Neural cell (in vitro differentiated cells): ENCODE measurements around the gene LINC01488. TPM values are rescaled to one million over a fixed set of nuclear protein-coding genes. Genes with fewer than 3 reads are reported as not detected.

Experiments used
- H2AFZ ChIP-seq: fragments of 200-600, 300-800 bp; sonication (generic), shearing (Covaris generic); 2 replicates; pipeline ENCODE4 v1.6.0; 2014; ENCODE audit warnings: low read depth, mild to moderate bottlenecking, antibody characterized with exemption, low read length, moderate library complexity
- H3F3A ChIP-seq: fragments of 200-600 bp; shearing (Covaris generic); 2 replicates; pipeline ENCODE4 v1.6.1; 2016; ENCODE audit warnings: mild to moderate bottlenecking, moderate library complexity, mixed read lengths, antibody characterized with exemption, low read length; ENCODE audit not compliant: insufficient read depth, poor library complexity, severe bottlenecking
- H3K27ac ChIP-seq: fragments of 200-600, 300-800 bp; sonication (generic), shearing (Covaris generic); 2 replicates; pipeline ENCODE4 v1.5.1; 2014; ENCODE audit warnings: mild to moderate bottlenecking, low read length, moderate library complexity
- H3K27me3 ChIP-seq: fragments of 300-800, 200-600 bp; sonication (generic), shearing (Covaris generic); 2 replicates; pipeline ENCODE4 v1.6.0; 2014; ENCODE audit warnings: mild to moderate bottlenecking, low read depth, low read length, moderate library complexity; ENCODE audit not compliant: insufficient read depth
- H3K36me3 ChIP-seq: fragments of 300-800, 200-600 bp; sonication (generic), shearing (Covaris generic); 2 replicates; pipeline ENCODE4 v1.5.1; 2014; ENCODE audit warnings: mild to moderate bottlenecking, antibody characterized with exemption, low read length, moderate library complexity; ENCODE audit not compliant: insufficient read depth
- H3K4me2 ChIP-seq: fragments of 300-800, 200-600 bp; sonication (generic), shearing (Covaris generic); 2 replicates; pipeline ENCODE4 v1.6.0; 2014; ENCODE audit warnings: mild to moderate bottlenecking, low read length
- H3K4me3 ChIP-seq: fragments of 300-800, 200-600 bp; sonication (generic), shearing (Covaris generic); 2 replicates; pipeline ENCODE4 v1.5.1; 2014; ENCODE audit warnings: mild to moderate bottlenecking, low read length, moderate library complexity
- H3K79me2 ChIP-seq: fragments of 200-600 bp; shearing (Covaris generic); replicated peaks from 2 replicates; pipeline ENCODE4 v1.6.0; 2014; ENCODE audit warnings: mild to moderate bottlenecking, low read length, moderate library complexity; ENCODE audit not compliant: insufficient read depth
- H3K9ac ChIP-seq: fragments of 300-800, 200-600 bp; sonication (generic), shearing (Covaris generic); 2 replicates; pipeline ENCODE4 v1.6.1; 2016; ENCODE audit warnings: mild to moderate bottlenecking, low read length, mixed read lengths
- H3K9me2 ChIP-seq: fragments of 200-600 bp; shearing (Covaris generic); 2 replicates; pipeline ENCODE4 v1.6.1; 2016; ENCODE audit warnings: mild to moderate bottlenecking, low read length, mixed read lengths; ENCODE audit not compliant: insufficient read depth
- H3K9me3 ChIP-seq: fragments of 200-600, 300-800 bp; sonication (generic), shearing (Covaris generic); 2 replicates; pipeline ENCODE4 v1.6.1; 2016; ENCODE audit warnings: mild to moderate bottlenecking, mixed run types, low read length, moderate library complexity, mixed read lengths
- H4K20me1 ChIP-seq: fragments of 200-600 bp; shearing (Covaris generic); 2 replicates; pipeline ENCODE4 v1.6.1; 2016; ENCODE audit warnings: mild to moderate bottlenecking, mixed run types; ENCODE audit not compliant: insufficient read depth
- CTCF ChIP-seq: fragments of 450-650 bp; IDR thresholded peaks from 2 replicates; pipeline ENCODE4 v1.5.1; 2014; ENCODE audit warnings: antibody characterized with exemption, mild to moderate bottlenecking, moderate library complexity; ENCODE audit not compliant: poor library complexity, severe bottlenecking
- EP300 ChIP-seq: fragments of 450-650 bp; conservative IDR thresholded peaks from 2 replicates; pipeline ENCODE4 v1.6.1; 2014; ENCODE audit warnings: antibody characterized with exemption, mild to moderate bottlenecking, moderate library complexity; ENCODE audit not compliant: poor library complexity, severe bottlenecking
- EZH2 ChIP-seq: fragments of 200-600, 300-800 bp; shearing (Covaris generic), sonication (generic); IDR thresholded peaks from 2 replicates; pipeline ENCODE4 v1.6.1; 2014; ENCODE audit warnings: antibody characterized with exemption, low read length, borderline replicate concordance, mild to moderate bottlenecking; ENCODE audit not compliant: insufficient read depth, poor library complexity, severe bottlenecking
- MXI1 ChIP-seq: fragments of 450-650 bp; conservative IDR thresholded peaks from 2 replicates; pipeline ENCODE4 v1.6.1; 2014; ENCODE audit warnings: antibody characterized with exemption, mild to moderate bottlenecking; ENCODE audit not compliant: poor library complexity, severe bottlenecking
- POLR2AphosphoS5 ChIP-seq: IDR thresholded peaks from 2 replicates; pipeline ENCODE4 v1.6.1; 2012
- RAD21 ChIP-seq: fragments of 450-650 bp; conservative IDR thresholded peaks from 2 replicates; pipeline ENCODE4 v1.6.1; 2014; ENCODE audit warnings: antibody characterized with exemption, mild to moderate bottlenecking, moderate library complexity
- SMC3 ChIP-seq: fragments of 450-650 bp; conservative IDR thresholded peaks from 2 replicates; pipeline ENCODE4 v1.6.1; 2014; ENCODE audit warnings: antibody characterized with exemption, mild to moderate bottlenecking, moderate library complexity; ENCODE audit not compliant: poor library complexity
- TAF1 ChIP-seq: IDR thresholded peaks from 2 replicates; pipeline ENCODE4 v1.6.1; 2012; ENCODE audit warnings: low read depth
- polyA plus RNA-seq: library from polyadenylated mRNA; depleted of rRNA; stranded (reverse); fragments of >200 nt; gene quantifications from 2 replicates; pipeline ENCODE4 v1.2.3, GENCODE V29; 2014
- TF ChIP-seq, protein P1 (sequence below): IDR thresholded peaks from 2 replicates; pipeline ENCODE4 v1.6.1; 2012; ENCODE audit warnings: borderline replicate concordance

The LINC01488 gene
- polyA plus RNA-seq, 1 donor from 2014 or later = not detected

- TF ChIP-seq, protein P1, sequence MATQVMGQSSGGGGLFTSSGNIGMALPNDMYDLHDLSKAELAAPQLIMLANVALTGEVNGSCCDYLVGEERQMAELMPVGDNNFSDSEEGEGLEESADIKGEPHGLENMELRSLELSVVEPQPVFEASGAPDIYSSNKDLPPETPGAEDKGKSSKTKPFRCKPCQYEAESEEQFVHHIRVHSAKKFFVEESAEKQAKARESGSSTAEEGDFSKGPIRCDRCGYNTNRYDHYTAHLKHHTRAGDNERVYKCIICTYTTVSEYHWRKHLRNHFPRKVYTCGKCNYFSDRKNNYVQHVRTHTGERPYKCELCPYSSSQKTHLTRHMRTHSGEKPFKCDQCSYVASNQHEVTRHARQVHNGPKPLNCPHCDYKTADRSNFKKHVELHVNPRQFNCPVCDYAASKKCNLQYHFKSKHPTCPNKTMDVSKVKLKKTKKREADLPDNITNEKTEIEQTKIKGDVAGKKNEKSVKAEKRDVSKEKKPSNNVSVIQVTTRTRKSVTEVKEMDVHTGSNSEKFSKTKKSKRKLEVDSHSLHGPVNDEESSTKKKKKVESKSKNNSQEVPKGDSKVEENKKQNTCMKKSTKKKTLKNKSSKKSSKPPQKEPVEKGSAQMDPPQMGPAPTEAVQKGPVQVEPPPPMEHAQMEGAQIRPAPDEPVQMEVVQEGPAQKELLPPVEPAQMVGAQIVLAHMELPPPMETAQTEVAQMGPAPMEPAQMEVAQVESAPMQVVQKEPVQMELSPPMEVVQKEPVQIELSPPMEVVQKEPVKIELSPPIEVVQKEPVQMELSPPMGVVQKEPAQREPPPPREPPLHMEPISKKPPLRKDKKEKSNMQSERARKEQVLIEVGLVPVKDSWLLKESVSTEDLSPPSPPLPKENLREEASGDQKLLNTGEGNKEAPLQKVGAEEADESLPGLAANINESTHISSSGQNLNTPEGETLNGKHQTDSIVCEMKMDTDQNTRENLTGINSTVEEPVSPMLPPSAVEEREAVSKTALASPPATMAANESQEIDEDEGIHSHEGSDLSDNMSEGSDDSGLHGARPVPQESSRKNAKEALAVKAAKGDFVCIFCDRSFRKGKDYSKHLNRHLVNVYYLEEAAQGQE = no peak
- no peak for TF ChIP-seq CTCF
- no peak for TF ChIP-seq MXI1
- no peak for TF ChIP-seq RAD21
- no peak for TF ChIP-seq EZH2
- no peak for TF ChIP-seq POLR2AphosphoS5
- TF ChIP-seq EP300 = no peak
- no peak for TF ChIP-seq TAF1
- no peak for TF ChIP-seq SMC3
- no peak overlapping the region for H3K4me3 ChIP-seq
- H2AFZ ChIP-seq = no peak overlapping the region
- no peaks in the 10 kb centered on the region for H4K20me1 ChIP-seq
- H3K79me2 ChIP-seq = no peaks in the 10 kb centered on the region
- no peaks in the 10 kb centered on the region for H3K36me3 ChIP-seq
- no peaks in the 10 kb centered on the region for H3F3A ChIP-seq
- H3K27me3 ChIP-seq = no peaks in the 10 kb centered on the region
- H3K9me2 ChIP-seq = no peaks in the 10 kb centered on the region
- H3K9me3 ChIP-seq = no peaks in the 10 kb centered on the region
- H3K9ac ChIP-seq = no peak overlapping the region
- no peak overlapping the region for H3K4me2 ChIP-seq
- H3K27ac ChIP-seq = no peak overlapping the region
Measured at GRCh38 chr11:69484427-69485259, 3.2 kb downstream of the LINC01488 start.

DNA sequence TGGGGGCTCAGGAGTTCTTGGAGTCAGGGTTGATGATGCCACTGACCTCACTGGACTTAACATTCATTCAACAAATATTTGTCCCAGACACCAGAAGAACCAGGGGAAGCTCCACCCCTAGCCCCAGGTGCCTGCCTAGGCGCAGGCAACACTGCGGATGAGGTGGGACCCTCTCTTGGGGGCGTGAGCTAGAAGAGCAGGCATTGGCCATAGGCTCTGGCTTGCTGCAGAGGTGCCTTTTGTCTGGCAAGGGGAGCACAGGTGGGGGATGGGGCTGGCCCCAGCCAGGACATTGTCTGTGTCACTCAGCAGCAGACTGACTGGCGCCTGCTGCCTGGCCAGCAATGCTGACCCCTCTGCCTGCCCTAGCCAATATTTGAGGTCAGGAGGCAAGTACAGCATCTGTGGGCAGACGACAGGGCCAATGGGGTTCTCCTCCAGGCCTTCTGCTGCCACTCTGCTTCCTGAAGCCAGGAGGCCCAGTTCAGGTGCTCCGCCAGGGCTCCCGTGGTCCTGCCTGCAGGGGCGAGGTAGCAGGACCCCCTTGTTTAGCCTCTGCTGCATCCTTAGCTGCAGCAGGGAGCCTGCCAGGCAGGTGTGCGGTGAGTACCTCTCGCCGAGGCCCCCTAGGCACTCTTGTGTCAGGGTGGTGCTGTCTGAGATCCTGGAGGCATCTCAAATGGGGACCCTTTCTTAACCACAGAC, 4.0 kb downstream of the LINC01488 start:
- H3K4me3 ChIP-seq = no peak overlapping the region
- no peak for TF ChIP-seq EP300
- TF ChIP-seq, protein P1 = no peak
- TF ChIP-seq POLR2AphosphoS5 = no peak
- no peak for TF ChIP-seq RAD21
- TF ChIP-seq EZH2 = no peak
- no peak for TF ChIP-seq CTCF
- no peak for TF ChIP-seq TAF1
- no peak for TF ChIP-seq SMC3
- TF ChIP-seq MXI1 = no peak

More for the DNA sequence above, 4.0 kb downstream of the LINC01488 start:
- no peak overlapping the region for H3K27ac ChIP-seq
- H3K4me2 ChIP-seq = no peak overlapping the region
- no peaks in the 10 kb centered on the region for H3K9me3 ChIP-seq
- H3K9me2 ChIP-seq = no peaks in the 10 kb centered on the region
- H3K9ac ChIP-seq = no peak overlapping the region
- no peaks in the 10 kb centered on the region for H4K20me1 ChIP-seq
- no peak overlapping the region for H2AFZ ChIP-seq
- H3K79me2 ChIP-seq = no peaks in the 10 kb centered on the region
- H3F3A ChIP-seq = no peaks in the 10 kb centered on the region
- H3K36me3 ChIP-seq = no peaks in the 10 kb centered on the region
- H3K27me3 ChIP-seq = no peaks in the 10 kb centered on the region
